HL-60 (cell line): ENCODE data around the gene RELL1.

Experiments used
- GABPA ChIP-seq: IDR thresholded peaks from 2 replicates; pipeline ENCODE4 v1.6.1; 2012; ENCODE audit warnings: low read depth
- POLR2AphosphoS5 ChIP-seq: IDR thresholded peaks from 2 replicates; pipeline ENCODE4 v1.6.1; 2012; ENCODE audit warnings: low read depth
- SPI1 ChIP-seq: IDR thresholded peaks from 2 replicates; pipeline ENCODE4 v1.6.1; 2012; ENCODE audit warnings: low read depth, mild to moderate bottlenecking, borderline replicate concordance
- TF ChIP-seq, protein P1 (sequence below): IDR thresholded peaks from one replicate; pipeline ENCODE4 v1.5.1; 2011; ENCODE audit warnings: low read length, control low read depth, inconsistent platforms; ENCODE audit not compliant: insufficient read depth

DNA sequence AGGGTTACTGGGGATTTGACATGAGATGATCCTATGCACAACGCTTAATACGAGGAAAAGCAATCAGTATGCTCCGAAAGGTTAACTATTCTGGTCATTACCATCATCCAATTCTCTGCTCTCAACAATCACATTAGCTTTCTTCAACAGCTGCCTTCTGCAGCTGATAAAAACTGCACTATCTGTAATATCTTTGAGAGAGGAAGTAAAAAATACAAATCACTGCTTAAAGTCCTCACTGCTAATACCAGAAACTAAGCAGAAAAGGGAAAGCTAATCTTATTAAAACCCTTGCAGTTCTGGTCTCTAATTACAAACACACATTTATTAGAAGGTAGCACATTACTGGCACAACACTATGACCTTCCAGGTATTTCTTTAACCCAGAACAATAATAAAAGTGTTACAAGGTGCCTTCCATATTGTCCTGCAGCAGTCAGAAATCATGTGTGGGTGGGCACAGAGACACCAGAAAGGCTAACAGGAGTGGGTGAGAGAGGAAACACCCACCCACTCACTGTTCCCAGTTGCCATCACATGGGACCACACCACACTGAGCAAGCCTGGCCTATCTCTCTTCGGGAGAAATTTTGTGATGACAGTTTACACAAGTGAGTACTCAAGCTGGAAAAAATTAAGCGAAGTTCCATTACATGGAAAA, 71.0 kb downstream of the RELL1 start:
- TF ChIP-seq POLR2AphosphoS5 = no peak
- TF ChIP-seq, protein P1, sequence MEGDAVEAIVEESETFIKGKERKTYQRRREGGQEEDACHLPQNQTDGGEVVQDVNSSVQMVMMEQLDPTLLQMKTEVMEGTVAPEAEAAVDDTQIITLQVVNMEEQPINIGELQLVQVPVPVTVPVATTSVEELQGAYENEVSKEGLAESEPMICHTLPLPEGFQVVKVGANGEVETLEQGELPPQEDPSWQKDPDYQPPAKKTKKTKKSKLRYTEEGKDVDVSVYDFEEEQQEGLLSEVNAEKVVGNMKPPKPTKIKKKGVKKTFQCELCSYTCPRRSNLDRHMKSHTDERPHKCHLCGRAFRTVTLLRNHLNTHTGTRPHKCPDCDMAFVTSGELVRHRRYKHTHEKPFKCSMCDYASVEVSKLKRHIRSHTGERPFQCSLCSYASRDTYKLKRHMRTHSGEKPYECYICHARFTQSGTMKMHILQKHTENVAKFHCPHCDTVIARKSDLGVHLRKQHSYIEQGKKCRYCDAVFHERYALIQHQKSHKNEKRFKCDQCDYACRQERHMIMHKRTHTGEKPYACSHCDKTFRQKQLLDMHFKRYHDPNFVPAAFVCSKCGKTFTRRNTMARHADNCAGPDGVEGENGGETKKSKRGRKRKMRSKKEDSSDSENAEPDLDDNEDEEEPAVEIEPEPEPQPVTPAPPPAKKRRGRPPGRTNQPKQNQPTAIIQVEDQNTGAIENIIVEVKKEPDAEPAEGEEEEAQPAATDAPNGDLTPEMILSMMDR = no peak
- no peak for TF ChIP-seq GABPA
- no peak for TF ChIP-seq SPI1
